HG03378 (cell line): ENCODE results near the gene CDKN2B-AS1.

Experiments used
- ATAC-seq: cut with Tn5 transposase; IDR thresholded peaks from one replicate; pipeline ENCODE4 v1.9.1; 2021; ENCODE audit warnings: mild to moderate bottlenecking, moderate library complexity; ENCODE audit not compliant: unreplicated experiment

Gene CDKN2B-AS1

DNA sequence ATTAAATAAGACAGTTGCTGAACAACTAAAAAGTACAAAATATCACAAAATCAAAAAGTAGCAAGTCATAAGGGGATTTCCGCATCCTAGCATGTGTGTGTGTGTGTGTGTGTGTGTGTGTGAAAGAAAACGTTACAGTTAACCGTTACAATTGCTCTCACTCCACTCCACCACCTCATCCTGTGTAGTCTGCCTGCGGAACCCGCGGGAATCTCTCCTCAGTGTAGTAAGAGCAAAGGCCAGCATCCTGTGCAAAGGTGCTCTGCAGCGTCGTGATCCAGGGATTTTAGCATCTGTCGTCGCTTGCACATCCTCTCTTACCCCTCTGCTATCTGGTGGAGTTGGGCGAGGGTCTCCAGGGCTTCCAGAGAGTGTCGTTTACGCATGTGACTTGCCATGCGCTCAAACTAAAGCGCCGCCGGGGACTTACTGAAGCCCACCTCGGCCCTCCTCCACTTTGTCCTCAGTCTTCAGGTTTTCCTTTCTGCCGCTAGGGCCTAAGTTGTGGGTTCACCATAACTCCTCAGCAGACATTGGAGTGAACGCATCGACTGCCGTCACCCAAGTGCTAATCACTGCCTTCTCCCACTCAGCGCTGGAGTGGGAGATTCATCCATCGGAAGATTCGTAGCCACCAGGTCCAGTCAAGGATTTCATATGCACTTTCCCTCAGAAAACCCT lies 10.6 kb downstream of the CDKN2B-AS1 start:
- ATAC-seq, result no peak

DNA sequence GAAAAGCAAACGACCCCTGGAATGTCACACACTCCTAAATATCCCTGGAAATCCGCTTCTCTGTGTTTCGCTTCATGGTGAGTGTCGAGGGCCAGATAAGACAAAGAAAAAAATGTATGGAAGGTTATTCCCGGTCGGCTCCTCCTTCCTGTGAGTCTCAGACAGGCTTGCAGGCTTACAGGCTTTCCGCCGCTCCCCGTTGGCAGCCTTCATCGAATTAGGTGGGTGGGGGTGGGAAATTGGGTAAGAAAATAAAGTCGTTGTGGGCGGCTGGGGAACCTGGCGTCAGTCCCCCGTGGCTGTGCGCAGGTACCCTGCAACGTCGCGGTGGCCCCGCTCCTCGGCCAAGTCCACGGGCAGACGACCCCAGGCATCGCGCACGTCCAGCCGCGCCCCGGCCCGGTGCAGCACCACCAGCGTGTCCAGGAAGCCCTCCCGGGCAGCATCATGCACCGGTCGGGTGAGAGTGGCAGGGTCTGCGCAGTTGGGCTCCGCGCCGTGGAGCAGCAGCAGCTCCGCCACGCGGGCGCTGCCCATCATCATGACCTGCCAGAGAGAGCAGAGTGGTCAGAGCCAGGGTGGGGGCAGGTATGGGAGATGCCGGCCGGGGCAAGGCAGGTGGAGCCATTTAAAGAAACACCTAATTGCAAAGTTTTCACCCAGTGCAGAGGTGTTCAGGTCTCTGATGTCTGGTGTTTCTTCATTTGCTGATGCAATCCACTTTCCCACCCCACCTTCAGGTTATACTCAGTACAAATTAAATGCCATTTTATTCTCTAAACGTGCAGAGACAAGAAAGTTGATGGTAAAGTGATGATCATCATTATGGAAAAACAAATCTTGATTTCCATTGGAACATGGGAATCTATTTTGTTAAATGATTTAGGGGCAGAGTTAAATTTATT lies 11.4 kb downstream of the CDKN2B-AS1 start:
- no peak for ATAC-seq

DNA sequence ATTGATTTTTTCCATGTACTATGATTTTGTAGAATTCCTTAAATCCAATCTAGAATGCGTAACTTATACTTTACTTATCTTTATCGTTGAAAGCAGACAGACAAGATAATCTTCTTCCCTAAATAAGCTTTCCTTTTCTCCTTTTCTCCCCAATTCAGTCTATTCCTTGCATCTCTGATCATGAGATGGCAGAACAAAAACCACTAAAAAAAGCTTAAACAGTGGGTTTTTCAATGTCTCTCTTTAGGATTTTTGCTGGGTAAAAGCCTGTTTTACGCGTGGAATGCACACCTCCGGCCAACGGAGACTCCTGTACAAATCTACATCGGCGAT lies 13.8 kb downstream of the CDKN2B-AS1 start:
- no peak for ATAC-seq

DNA sequence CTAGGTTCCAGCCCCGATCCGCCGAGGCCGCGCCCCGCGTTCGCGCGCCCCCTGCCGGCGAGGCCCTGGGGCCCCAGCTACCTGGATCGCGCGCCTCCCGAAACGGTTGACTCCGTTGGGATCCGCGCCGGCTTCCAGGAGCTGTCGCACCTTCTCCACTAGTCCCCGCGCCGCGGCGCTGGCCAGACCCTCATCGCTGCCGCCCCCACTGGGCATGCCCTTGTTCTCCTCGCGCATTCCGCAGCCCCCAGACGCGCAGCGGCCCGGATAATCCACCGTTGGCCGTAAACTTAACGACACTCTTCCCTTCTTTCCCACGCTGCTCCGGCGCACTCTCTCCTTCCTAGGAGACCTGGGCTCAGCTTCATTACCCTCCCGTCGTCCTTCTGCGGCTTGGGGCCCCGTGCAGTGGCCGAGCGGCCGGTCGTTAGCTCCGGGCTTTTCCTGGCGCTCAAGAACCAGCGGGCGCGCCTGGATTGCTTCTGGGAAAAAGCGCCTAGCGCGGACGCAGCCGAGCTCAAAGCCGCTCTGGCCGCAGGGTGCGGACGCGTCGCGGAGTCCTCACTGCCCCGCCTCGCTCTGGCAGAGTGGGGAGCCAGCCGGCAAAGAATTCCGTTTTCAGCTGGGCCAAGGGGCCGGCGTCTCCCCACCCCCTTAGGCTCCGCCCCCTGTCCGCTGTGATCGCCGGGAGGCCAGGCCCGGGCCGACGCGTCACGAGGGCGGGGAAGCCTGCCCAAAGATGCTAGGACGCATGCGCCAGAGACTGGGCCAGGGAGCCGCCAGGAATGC lies 14.3 kb downstream of the CDKN2B-AS1 start, which contains the start of gene CDKN2B:
Gene CDKN2B, minus strand, starts transcription at position 589 of the 789 bp plus-strand sequence. Its CDS starts 352 bp downstream, at position 237.
- peak; percentile 83 for ATAC-seq

DNA sequence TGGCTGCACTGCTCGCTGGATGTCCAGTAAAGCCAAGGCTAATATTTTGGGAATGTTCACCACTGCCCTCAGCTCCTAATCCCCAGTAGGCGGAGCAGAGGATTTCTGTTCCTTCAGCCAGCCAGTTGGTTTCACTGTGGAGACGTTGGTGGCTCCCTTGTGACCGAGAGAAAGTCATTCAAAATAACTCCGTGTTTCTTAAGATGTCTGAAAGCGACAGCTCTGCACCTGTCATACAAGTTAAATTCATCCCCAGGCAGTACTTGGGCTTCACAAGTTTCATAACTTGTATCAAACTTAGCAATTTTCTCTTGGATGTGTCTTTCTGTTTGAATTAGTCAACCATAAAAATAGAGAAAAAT lies 14.9 kb downstream of the CDKN2B-AS1 start:
- peak; percentile 44 for ATAC-seq

DNA sequence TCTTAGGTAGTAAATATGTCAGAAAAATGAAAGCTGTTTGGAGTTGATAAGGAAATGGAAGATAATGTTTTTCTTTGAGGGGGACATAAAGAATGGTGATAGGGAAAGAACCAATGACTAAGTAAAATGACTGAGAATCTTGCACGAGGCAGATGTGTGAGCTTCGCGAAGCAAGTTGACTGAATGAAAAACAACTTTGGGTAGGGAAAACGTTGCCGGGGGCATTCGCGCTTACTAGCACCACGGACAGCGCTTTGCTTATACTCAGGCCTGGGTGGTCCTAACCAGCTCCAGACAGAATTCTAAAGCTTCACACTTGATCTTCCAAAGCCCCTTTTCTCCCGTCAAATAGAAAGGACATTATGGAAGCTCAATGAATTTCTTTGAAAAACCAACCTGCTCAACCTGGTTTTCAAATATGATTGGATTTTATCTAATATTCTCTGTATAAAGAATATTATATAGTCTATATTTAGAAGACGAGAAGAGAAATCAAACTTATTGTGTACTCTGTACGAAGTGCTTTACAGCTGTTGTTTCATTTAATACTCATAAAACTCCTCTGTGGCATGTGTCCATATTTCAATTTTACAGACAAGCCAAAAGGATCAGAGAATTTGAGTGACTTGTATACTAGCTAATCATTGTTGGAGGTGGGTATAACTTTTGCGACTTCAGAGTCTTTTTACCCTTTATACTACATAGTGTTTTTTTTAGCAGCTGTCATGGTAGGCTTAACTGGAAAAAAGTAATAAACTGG lies 16.5 kb downstream of the CDKN2B-AS1 start:
- no peak for ATAC-seq

DNA sequence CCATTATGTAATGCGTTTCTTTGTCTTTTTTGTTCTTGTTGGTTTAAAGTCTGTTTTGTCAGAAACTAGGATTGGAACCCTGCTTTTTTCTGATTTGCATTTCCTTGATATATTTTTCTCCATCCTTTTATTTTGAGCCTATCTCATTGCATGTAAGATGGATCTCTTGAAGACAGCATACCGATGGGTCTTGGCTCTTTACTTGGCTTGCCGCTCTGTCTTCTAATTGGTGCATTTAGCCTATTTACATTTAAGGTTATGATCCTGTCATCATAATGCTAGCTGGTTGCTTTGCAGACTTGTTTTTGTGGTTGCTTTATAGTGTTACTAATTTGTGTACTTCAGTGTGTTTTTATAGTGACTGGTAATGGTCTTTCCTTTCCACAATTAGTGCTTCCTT lies 27.8 kb downstream of the CDKN2B-AS1 start:
- no peak for ATAC-seq

DNA sequence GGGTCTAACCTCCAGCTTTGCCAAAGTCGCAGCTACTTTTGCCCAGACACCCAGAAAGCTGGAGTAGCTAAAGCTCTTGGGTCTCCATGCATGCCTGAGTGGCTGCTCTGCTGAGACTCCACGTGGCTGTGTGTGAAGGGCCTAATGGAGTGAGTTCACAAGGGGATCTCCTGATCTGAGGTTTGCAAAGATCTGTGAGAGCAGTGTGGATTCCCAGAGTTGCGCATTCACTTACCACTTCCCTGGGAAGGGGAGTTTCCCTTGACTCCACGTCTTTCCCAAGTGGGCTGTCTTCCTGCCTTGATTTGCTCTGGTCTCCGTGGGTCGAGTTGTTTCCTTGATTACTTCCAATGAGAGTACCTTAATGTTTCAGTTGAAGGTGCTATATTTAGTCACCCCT lies 32.1 kb downstream of the CDKN2B-AS1 start:
- ATAC-seq, result no peak

DNA sequence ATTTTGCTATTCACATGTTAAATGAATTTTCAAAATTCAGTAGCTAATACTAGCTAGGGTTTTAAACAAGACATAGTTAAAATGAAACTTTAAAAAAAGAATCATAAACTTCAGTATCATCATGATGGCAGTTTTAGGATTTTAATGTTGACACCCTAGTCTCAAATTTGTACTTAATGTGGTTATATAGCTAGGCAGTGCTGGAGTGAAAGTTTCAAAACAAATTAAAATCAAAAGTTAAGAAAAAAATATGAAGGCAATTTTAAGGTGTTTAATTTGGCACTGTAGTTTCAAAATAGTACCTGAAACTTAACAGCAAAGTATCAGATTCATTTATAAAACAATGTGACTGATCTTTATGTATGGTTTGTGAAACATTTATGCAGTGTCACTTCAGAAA lies 33.8 kb downstream of the CDKN2B-AS1 start:
- no peak for ATAC-seq

DNA sequence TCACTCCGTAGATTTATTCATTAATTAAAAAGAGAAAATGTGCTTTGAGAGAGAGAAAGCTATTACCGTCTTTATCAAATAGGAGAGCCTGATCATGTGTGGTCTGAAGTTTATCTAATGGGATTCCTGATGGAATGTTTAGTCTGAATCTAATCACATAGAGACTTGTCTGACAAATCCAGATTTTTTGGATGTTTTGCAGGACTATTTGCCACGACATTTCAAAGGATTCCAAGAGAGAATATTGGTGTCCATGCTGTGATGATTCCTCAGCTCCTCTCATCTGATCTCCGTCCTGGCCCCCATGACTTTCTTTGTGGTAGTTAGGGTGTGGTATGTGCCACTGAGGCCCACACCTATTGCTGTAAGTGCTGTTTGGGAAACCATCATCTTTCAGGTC lies 34.6 kb downstream of the CDKN2B-AS1 start:
- no peak for ATAC-seq

DNA sequence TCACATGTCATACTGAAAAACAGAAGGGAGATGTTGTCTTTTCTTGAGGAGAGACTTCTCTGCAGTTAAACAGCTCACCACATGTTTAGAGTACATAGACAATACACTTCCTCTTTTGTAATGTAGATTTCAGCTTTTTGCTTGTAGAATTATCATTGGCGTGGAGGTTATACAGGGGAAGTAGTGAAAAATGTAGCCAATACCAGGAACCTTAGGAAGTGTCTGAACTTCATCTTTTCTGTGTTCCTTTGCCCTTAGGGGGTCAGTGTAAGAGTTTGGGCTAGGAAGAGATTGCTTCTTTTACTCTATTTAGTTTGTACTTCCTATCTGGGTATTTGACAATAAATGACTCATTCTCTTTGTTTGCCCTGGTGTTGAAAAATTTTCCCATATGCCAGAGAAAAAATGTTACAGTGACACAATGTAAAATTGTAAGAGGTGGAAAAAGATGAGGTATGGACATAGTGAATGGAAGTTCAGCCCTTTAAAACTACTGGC lies 35.6 kb downstream of the CDKN2B-AS1 start:
- ATAC-seq, result peak; percentile 88

DNA sequence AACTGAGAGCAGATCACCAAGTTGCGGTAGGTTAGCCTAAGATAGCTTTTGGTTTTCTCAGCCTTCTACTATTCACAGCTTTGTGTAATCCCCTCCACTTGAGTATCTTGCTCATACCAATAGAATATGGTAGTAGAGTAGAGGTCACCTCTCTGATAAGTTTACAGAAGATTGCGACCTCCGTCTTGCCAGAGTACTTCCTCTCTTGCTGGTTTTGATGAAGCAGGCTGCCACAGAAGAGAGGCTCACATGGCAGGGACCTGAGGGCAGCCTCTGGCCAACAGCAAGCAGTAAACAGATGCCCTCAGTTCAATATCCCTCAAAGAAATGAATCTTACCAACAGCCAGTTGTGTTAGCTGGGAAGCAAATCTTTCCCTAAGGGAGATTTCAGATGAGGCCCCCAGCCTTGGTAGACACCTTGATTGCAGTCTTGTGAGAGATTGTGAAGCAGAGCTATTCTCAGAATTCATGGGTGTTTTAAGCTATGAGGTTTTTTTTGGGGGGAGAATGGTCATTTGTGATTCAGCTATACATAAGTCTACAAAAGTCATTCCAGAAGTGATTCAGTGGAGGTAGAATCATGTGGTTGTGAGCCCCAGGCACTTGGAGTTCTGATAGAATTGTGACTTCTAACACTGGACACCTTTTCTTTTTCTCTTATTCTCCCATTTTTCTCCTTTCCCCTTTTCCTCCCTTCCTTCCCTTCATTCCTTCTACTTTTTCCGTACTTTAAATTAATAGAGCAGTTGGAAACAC lies 37.2 kb downstream of the CDKN2B-AS1 start:
- ATAC-seq, result no peak

DNA sequence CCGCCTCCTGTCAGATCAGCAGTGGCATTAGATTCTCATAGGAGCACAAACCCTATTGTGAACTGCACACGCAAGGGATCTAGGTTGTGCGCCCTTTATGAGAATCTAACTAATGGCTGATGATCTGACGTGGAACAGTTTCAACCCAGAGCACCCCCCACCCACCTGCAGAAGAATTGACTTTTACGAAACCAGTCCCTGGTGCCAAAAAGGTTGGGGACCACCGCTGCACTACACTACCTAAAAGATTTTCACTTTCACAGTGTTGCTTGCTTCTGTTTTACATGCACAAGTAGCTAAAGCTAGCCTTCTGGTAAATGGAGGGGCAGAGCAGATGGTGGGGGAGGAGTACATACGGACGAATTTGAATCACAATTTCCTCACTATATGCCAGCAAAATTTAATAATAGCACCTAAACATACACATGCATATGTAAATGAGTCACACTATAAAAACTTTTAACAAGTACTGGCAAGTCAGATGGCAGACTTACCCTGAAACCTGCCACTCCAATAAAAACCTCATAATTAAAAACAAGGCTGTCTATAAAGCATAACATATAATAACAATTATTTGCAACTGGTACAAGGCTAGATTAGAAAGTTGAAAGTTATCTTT lies 38.5 kb downstream of the CDKN2B-AS1 start:
- no peak for ATAC-seq

DNA sequence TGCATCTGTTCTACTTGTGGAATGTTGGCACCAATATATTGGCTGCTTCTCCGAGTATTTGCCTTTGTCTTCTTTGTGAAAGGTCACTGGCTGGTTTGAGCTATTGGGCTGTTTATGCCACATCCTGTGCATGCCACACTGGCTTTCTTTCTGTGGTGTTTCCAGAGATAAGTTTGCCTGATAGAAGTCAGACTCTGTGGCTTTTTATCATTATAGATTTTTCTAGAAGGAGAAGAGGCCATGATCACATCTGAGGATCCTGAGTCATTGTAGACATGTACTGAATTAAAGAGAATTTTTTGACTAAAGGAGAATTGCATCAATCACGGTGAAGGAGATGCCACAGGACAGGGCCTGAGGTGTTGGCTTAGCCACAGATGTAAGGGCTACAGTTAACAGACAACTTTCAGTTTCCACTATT lies 41.0 kb downstream of the CDKN2B-AS1 start:
- ATAC-seq, result no peak

DNA sequence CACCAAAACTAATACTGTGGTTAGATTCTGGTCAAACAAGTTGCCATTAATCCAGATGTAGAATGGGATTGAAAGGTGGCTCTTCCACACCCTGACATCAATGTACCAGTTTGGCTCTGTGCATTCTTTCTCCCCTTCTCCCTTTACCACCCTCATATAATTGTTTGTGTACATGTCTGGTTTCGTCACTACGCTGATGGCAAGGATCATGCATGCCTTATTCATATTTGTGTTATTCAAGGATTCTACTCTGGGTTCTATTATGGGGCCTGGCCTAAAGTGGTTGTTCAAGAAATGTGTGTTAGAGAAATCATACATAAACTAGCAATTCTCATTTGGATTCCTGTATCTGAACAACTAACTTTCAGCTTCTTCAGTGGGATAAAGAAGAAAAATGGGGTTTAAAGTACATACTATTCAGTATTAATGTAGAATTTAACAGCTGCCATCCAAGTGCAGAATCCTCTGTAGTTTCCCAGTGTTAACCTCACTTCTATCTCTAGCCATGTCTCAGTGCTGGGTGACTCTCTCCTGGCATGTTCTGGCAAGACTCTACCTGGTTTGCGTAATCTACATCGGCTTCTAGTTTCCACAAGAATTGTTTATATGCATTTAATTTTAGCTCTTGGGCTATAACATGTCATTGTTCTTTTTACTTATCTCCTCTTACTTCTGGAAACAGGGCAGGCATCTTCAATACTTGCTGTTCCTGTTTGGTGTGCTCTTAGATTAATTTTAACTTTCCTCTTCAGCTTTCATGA lies 42.5 kb downstream of the CDKN2B-AS1 start:
- no peak for ATAC-seq

DNA sequence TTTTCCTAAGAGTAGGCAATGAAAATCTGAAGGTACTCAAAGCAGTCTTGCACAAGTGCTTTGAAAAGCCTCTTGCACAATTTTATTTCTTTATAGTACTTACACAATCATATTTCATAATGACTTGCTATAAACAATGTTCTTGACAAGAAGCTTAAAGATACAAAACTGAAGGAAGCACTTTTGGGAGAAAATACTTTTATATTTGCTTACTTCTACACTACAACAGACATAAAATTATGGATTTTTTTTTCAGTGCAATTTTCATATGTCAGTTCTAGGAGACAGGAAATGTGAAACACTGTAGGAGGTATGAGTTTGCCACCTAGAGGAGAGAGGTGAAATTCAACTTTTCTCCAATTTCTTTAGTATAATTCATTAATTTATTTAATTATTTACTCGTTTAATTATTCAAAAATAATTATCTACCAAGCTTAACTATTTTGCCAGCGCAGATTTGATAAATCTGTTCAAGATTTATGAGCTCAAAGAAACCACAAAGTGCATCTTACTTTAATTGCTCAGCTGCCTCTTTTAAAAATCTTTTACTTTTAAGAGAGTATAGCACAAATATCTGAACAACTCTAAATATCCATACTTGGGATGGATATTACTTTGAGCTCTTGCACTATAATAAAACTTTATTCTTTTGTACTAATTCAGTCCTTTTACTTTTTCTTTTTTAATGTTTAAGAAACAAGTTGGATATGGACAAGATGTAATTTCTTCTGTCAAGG lies 43.5 kb downstream of the CDKN2B-AS1 start:
- peak; percentile 73 for ATAC-seq

DNA sequence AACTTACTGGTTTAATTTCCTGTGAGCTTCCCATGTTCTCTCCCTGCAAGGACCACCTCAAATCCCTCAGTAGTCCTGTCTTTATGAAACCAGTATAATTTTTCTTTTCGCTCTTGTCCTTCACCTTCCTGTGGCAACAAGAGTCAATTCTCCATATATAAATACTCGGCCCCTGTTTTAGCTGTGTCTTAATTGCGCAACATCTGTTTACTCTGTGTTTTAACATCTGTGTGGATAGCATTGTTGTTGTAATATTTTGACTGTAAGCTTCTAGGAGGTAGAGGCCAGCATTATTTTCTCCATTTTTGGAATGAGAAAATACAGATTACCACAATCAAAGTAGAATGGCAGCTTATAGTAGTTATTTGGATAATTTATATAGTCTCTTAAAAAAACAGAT lies 44.7 kb downstream of the CDKN2B-AS1 start:
- no peak for ATAC-seq

DNA sequence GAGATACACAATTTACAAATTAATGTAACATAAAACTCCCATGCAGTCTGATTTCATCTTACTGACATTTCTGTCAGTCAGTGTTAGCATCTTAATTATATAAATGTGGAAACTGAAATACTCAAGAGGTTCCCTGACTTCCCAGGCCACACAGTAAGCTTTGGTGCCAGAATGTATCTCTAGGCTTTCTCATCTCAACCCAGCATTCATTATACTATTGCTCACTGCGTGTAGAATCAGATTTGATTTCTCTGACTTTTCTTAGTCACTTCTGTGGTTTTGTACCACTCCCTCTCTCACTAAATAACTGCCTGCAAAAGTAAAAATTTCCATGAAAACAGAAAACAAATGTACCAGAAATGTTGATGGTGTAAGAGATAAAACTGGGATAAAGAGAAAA lies 46.2 kb downstream of the CDKN2B-AS1 start:
- no peak for ATAC-seq
